ENCODE data around the gene SLC15A4. TPM values are rescaled to one million over a fixed set of nuclear protein-coding genes. Genes with fewer than 3 reads are reported as not detected.

Gene SLC15A4
- total and polyA plus RNA-seq, 2 of the 13 experiments (the other 11 are each of a cell fraction or from before 2014, with no cell fraction given), result 17.3 to 22.7 TPM

GRCh38 chr12:128861226-128862016 is 37.7 kb upstream of the SLC15A4 start (continued):
- TF ChIP-seq ZBTB43 (CRISPR knock-in tag; conservative IDR thresholded peaks at IDR 0.05), result peak; percentile 92
- TF ChIP-seq ESRRA (CRISPR knock-in tag; IDR thresholded peaks at IDR 0.05; ENCODE audit: low read depth), result no peak
- TF ChIP-seq CCAR2 (optimal IDR thresholded peaks at IDR 0.05; ENCODE audit: low read depth, low read length), result no peak
- TF ChIP-seq RXRA (CRISPR knock-in tag; IDR thresholded peaks at IDR 0.05), result peak; percentile 31; the same call in 1 of the 2 replicates
- no peak for TF ChIP-seq ZNF7 (CRISPR knock-in tag; IDR thresholded peaks at IDR 0.05)
- peak; percentile 26; the same call in 1 of the 2 replicates for TF ChIP-seq NR0B2 (CRISPR knock-in tag; IDR thresholded peaks at IDR 0.05)
- TF ChIP-seq ARNT2 (CRISPR knock-in tag; IDR thresholded peaks at IDR 0.05; ENCODE audit: low read depth), result no peak; the same call in 1 of the 2 replicates
- TF ChIP-seq KDM2A (CRISPR knock-in tag; IDR thresholded peaks at IDR 0.05; ENCODE audit: borderline replicate concordance, low read depth), result peak; percentile 27; the same call in 1 of the 2 replicates
- TF ChIP-seq TEAD3 (CRISPR knock-in tag; optimal IDR thresholded peaks at IDR 0.05; ENCODE audit: borderline replicate concordance), result peak; percentile 85
- no peak for TF ChIP-seq ZNF280B (CRISPR knock-in tag; IDR thresholded peaks at IDR 0.05; ENCODE audit: borderline replicate concordance)
- TF ChIP-seq ZFYVE20 (CRISPR knock-in tag; IDR thresholded peaks at IDR 0.05; ENCODE audit: borderline replicate concordance, low read depth), result no peak
- TF ChIP-seq THAP7 (CRISPR knock-in tag; IDR thresholded peaks at IDR 0.05), result no peak
- TF ChIP-seq DMAP1 (CRISPR knock-in tag; IDR thresholded peaks at IDR 0.05), result no peak
- peak; percentile 64 for TF ChIP-seq HDAC1 (CRISPR knock-in tag; IDR thresholded peaks at IDR 0.05)
- TF ChIP-seq HOMEZ (CRISPR knock-in tag; IDR thresholded peaks at IDR 0.05; ENCODE audit: low read depth), result 0 out of 2 replicates have a peak, but pooled peaks have one; percentile 10
- TF ChIP-seq ZNF281 (CRISPR knock-in tag; IDR thresholded peaks at IDR 0.05; ENCODE audit: borderline replicate concordance), result peak; percentile 34; the same call in 1 of the 2 replicates
- no peak for TF ChIP-seq SOX6 (IDR thresholded peaks at IDR 0.05)
- TF ChIP-seq SOX6 (CRISPR knock-in tag; IDR thresholded peaks at IDR 0.05), result peak; percentile 81
- TF ChIP-seq CREB1 (IDR thresholded peaks at IDR 0.05), result peak; percentile 81
- TF ChIP-seq CREB1 (CRISPR knock-in tag; IDR thresholded peaks at IDR 0.05), result peak; percentile 80
- TF ChIP-seq REPIN1 (CRISPR knock-in tag; IDR thresholded peaks at IDR 0.05; ENCODE audit: borderline replicate concordance, low read depth), result 0 out of 2 replicates have a peak, but pooled peaks have one; percentile 34
